ENCODE data around the gene TRIM9. TPM values are rescaled to one million over a fixed set of nuclear protein-coding genes. Genes with fewer than 3 reads are reported as not detected.
"Not testable (repeated sequence)": the region's sequence is repeated elsewhere in the genome, so short reads cannot be mapped to it uniquely, and the experiment has no call there.

Gene TRIM9
- total RNA-seq, 2 donors from 2014 or later = 2.0 to 2.7 TPM

DNA sequence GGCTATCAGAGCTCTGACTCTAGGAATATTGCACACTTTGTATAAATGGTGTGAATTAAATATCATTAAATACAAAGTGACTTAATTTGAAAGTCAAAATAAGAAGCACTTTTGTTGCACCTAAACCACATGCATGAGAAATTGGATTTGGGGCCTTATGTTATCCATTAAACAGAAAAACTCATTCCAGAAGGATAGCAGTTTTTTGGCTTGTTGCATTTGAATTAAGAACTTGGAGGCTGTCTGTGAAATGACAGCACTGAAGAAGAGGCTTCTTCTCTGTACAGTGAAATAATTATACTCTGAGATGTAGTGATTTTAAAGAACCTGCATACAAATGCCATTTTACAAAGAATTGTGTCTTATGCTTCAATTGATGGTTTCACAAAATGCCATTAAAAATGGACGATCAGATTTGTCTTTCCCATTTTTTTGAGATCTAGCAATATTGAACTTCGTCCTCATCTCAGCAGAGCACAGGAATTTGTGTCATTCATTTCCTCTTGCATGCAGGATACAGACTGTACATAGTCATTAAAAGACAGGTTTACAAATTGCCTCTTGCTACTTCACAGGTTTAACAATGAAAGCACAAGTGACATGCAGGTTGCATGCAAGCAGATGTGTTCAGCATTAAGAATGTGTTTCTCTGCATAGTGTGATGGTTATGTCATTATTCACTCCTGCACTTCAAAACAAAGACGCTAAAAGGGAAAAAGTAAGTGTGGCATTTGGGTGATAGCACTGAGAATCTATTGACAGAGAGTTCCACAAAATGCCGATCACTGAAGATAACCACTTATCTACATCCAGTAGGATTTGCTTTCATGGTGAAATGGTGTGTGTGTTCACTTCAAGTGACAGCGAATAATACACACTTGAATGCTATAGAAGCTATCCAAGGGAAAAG is 114.7 kb downstream of the TRIM9 start:
- DNase-seq (ENCODE audit: low spot score) = no peak
- intact Hi-C loops (cut with DNase I) = no loop called here

DNA sequence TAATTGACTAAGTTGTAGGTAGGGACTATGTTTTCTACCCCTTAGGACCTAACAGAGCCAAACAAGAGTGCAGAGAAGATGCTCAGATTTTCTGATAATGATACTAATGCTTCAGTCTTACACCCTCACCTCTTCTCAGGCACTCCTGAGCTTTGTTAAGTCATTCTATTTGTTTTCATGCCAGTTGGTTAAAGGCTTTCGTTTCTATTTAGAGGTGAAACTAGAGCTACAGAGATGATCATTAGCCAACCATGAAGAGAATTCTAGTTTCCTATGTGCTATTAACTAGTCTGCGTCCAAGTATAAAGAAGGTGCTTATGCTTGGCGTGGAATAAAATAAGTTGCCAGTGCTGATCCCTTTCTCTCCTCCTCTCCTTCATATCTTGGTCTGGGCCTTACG is 116.0 kb downstream of the TRIM9 start:
- intact Hi-C loops (cut with DNase I) = no loop called here

GRCh38 chr14:50978529-50978871 is 116.4 kb downstream of the TRIM9 start:
- intact Hi-C loops (cut with DNase I) = no loop called here

More for the DNA sequence above, 116.0 kb downstream of the TRIM9 start:
- no peak for DNase-seq (ENCODE audit: low spot score)

GRCh38 chr14:50977863-50978528 is 116.9 kb downstream of the TRIM9 start:
- DNase-seq (ENCODE audit: low spot score) = no peak
- intact Hi-C loops (cut with DNase I) = no loop called here

More at GRCh38 chr14:50978529-50978871, 116.4 kb downstream of the TRIM9 start:
- no peak for DNase-seq (ENCODE audit: low spot score)

- DNase-seq (ENCODE audit: low spot score) = no peak
- intact Hi-C loops (cut with DNase I) = no loop called here
Observed at GRCh38 chr14:50974118-50974517, 120.8 kb downstream of the TRIM9 start.

DNA sequence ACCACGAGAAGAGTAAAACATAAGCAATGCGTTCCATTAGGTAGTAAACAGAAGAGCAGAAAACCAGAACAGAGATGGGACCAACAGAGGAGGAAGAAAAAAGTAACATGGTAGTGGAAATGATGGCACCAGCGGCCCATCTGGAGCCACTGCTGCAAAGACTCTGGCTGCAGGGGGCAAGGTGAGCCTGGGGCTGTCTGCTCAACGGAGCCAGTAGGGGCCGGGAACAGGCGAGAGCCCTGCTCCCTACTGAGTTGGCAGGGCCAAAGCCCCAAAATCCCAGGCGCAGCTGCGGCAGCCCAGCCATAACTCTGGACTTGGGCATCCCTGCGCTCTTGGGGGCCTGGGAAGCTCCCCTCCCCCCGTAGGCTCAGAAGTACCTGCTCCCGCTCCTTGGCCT is 122.2 kb downstream of the TRIM9 start:
- no peak for DNase-seq (ENCODE audit: low spot score)
- intact Hi-C loops (cut with DNase I) = no loop called here

DNA sequence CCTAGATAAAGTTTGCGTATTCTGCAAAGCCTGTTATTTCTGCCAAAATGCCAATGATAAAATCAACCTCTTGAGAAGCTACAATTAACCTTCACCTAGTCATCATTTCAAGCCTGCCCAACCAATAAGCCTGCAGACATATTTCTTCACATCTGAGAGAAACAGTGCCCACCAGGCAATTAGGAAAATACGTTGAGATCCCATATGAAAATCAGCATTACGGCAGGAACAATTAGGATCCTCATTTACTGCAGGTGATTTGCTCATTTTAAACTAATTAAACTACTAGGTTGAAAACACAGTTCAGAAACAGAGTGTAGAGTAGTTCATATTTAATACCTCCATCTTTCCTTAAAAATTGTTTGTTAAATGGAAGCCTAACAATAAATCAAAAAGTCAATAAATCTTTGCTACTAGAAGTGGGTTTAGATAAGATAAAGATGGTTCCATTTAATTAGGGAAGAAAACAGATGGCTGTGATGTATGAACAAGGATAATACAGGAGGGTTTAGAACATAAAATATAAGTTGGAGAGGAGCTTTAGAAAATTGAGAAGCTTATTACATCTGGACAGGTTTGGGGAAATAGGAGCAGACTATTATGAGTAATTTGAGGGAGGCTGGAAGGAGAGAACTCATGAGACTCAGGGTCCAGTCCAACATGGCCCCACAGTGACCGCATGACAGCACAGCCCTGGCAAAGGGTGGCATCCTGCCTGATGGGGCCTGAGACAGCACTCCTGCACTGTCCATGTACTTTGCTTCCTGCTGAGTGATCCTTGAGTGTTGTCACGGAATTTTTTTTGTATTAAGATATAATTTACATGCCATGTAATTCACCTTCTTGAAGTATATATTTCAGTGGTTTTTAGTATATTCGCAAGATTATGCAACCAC is 123.8 kb downstream of the TRIM9 start:
- intact Hi-C loops (cut with DNase I) = no loop called here
- DNase-seq (ENCODE audit: low spot score) = no peak

DNA sequence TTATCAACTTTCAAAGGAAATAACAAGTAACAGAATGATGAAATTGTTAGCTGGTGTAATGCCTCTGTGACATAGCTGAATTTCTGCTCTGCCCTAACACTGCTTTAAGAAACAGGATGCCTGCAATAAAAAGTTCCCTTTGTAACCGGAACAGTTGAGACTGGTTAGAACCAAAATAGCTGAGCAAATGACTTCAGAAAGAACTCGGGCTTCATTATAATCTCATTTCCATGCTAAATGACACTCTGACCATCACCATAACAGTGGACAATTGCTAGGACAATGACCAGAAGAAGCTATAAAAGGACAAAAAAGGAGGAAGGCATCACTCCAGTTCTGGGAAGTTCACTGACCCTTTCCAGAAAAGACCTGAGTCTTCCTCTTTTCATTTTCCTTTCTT is 127.1 kb downstream of the TRIM9 start:
- intact Hi-C loops (cut with DNase I) = no loop called here
- no peak for DNase-seq (ENCODE audit: low spot score)

GRCh38 chr14:50967103-50967502 is 127.8 kb downstream of the TRIM9 start:
- intact Hi-C loops (cut with DNase I) = no loop called here
- DNase-seq (ENCODE audit: low spot score) = no peak

- DNase-seq (ENCODE audit: low spot score) = no peak
- intact Hi-C loops (cut with DNase I) = no loop called here
Observed at GRCh38 chr14:50964683-50965390, 130.1 kb downstream of the TRIM9 start.

DNA sequence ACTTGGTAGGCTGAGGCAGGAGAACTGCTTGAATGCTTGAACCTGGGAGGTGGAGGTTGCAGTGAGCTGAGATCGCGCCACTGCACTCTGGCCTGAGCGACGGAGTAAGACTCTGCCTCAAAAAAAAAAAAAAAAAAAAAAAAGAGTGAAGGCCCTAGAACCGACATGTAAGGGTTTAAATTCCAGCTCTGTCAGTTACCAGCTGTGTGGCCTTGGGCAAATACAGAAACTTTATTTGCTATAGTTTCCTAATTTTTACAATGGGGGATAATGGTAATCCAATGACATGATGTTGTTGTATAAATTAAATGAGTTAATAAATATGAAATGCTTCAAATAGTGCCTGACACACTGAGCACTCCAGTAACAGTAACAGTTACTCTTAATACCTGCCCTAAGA is 131.0 kb downstream of the TRIM9 start:
- DNase-seq (ENCODE audit: low spot score) = no peak
- intact Hi-C loops (cut with DNase I) = no loop called here

- intact Hi-C loops (cut with DNase I) = no loop called here
- no peak for DNase-seq (ENCODE audit: low spot score)
Observed at GRCh38 chr14:50961605-50962221, 133.2 kb downstream of the TRIM9 start.

DNA sequence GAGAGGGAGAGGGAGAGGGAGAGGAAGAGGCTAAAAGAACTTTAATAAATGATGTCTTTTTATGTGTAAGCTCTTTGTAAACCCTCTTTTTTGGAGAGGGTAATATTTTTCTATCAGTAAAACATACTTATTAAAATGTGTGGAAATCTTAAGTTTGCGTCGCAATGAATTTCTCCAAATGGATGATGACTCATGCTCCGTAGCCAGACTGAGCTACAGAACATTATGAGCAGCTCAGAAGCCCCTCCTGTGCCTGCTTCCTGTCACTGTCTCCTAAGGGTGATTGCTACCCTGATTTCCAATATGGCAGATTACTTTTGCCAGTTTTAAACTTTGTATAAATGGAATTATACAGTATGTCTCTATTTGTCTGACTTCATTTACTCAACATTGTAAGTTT is 137.6 kb downstream of the TRIM9 start:
- no peak for DNase-seq (ENCODE audit: low spot score)
- intact Hi-C loops (cut with DNase I) = no loop called here

DNA sequence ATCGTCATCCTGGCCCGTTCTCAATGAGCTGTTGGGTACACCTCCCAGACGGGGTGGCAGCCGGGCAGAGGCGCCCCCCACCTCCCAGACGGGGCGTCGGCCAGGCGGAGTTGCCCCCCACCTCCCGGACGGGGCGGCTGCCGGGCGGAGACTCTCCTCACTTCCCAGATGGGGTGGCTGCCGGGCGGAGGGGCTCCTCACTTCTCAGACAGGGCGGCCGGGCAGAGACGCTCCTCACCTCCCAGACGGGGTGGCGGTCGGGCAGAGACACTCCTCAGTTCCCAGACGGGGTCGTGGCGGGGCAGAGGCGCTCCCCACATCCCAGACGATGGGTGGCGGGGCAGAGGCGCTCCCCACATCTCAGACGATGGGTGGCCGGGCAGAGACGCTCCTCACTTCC is 138.5 kb downstream of the TRIM9 start:
- intact Hi-C loops (cut with DNase I); DNase-seq (ENCODE audit: low spot score): not testable (repeated sequence)

DNA sequence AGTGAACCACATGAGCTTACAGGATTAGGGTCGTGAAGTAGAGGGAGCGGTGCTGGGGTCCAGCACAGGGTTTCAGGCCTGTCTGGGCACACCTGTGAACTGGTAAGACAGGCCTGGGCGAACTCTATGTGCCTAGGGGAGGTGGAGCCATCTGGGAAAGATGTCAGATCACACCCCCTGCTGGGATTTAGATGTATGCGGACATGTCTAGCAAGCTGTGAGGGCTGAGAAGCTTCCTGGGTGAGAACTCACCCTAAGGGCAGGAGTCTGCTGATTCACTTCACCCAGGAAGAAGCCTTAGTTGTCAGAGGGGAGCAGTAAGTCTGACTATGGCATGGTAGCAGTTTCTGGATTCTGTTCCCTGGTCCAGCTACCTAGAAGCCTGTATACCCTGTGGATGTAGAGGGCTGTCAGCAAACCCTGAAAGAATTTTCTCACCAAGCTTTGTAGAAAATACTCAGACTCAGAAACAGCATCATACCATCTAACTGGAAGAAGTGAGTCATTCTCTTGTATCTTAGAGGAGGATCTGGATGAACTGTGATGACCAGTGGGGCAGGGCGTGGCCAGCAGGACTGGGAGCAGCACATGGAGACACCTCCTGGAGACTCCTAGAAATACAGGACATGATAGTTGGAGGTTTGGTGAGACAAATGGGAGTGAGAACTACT is 139.4 kb downstream of the TRIM9 start:
- intact Hi-C loops (cut with DNase I) = loop anchor here in 1 of 2 donors (1.0 kb wide), 1 partner anchor 34 kb away; no protein-coding TSS in a partner anchor
- DNase-seq (ENCODE audit: low spot score) = peak; percentile 94

- intact Hi-C loops (cut with DNase I) = loop anchor here in 1 of 2 donors (1.0 kb wide), 1 partner anchor 34 kb away; no protein-coding TSS in a partner anchor
Observed at GRCh38 chr14:50954811-50955372, 140.0 kb downstream of the TRIM9 start.

DNA sequence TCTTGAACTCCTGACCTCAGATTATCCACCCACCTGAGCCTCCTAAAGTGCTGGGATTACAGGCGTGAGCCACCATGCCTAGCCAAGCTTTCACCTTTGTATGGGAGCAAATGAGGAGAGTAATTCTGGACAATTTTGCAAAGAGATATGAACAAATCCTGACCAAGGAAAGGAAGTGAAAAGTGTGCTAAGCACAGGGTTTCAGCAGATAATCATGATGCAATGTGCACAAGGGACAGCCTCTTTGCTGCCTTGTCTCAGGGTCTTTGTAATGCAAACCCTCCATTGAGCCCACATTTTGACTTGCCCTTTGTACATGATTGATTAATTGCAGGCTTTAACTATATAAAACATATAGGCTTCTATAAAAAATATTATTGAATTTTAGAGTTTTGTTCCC is 141.4 kb downstream of the TRIM9 start:
- intact Hi-C loops (cut with DNase I) = no loop called here
- no peak for DNase-seq (ENCODE audit: low spot score)

More at GRCh38 chr14:50954811-50955372, 140.0 kb downstream of the TRIM9 start:
- DNase-seq (ENCODE audit: low spot score) = no peak

DNA sequence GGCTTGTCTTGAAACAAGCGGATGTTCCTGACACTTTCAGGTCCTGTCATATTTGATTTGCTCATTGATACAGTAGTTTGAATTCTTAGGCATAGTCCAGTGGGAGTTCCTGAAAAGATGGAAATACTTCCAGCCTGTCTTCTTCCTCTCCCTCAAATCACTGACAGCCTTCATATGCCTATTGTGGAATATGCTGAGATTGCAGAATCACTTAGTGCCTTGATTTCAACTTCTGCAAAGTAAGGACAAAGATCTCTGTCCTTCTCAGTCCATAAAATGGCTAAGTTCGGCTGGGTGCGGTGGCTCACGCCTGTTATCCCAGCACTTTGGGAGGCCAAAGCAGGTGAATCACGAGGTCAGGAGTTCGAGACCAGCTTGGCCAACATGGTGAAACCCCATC is 143.9 kb downstream of the TRIM9 start:
- no peak for DNase-seq (ENCODE audit: low spot score)
- intact Hi-C loops (cut with DNase I) = no loop called here

Data from posterior vena cava (tissue), 2 donors.